Natural killer cell (primary cell): ENCODE results near the gene CREB5. TPM values are rescaled to one million over a fixed set of nuclear protein-coding genes. Genes with fewer than 3 reads are reported as not detected.

ENCODE experiments used
- ATAC-seq, 3 donors: fragments of 150-1000 bp in 2 of 3; fragments of 200-7000 bp in 1 of 3; cut with Tn5 transposase; 1 replicate in 1 of 3; 2 replicates in 2 of 3; pipeline ENCODE4 v1.10.0; 2021; ENCODE audit warnings: mild to moderate bottlenecking in 2 of 3, moderate library complexity in 2 of 3
- DNase-seq, 2 donors: peaks; one replicate each; pipeline versions ENCODE4 v3.0.0 to v3.0.0-alpha.2; 2013 to 2021; ENCODE audit warnings: mixed read lengths in 1 of 2
- H3K27ac ChIP-seq: one replicate; pipeline ENCODE4 v1.5.1; 2013; ENCODE audit warnings: mild to moderate bottlenecking, low read length
- H3K27me3 ChIP-seq: one replicate; pipeline ENCODE4 v1.6.1; 2013; ENCODE audit warnings: low read length; ENCODE audit not compliant: control insufficient read depth, insufficient read depth
- H3K36me3 ChIP-seq: one replicate; pipeline ENCODE4 v1.6.1; 2013; ENCODE audit warnings: low read length; ENCODE audit not compliant: control insufficient read depth, insufficient read depth
- H3K4me1 ChIP-seq: one replicate; pipeline ENCODE4 v1.6.1; 2013; ENCODE audit warnings: low read length; ENCODE audit not compliant: control insufficient read depth, insufficient read depth
- H3K4me3 ChIP-seq: one replicate; pipeline ENCODE4 v1.5.1; 2013; ENCODE audit warnings: low read length
- H3K9me3 ChIP-seq: one replicate; pipeline ENCODE4 v1.6.1; 2013; ENCODE audit warnings: low read length; ENCODE audit not compliant: control insufficient read depth, insufficient read depth
- H3K27ac Mint-ChIP-seq, 2 donors: one replicate each; pipeline ENCODE4 v1.8.0; 2022; ENCODE audit warnings: mild to moderate bottlenecking in 2 of 2, mixed read lengths in 2 of 2, moderate library complexity in 1 of 2
- H3K27me3 Mint-ChIP-seq, 2 donors: one replicate each; pipeline ENCODE4 v1.8.0; 2022; ENCODE audit warnings: low read depth in 2 of 2, mixed read lengths in 2 of 2
- H3K36me3 Mint-ChIP-seq: one replicate; pipeline ENCODE4 v1.8.0; 2022; ENCODE audit warnings: mixed read lengths
- H3K4me1 Mint-ChIP-seq, 2 donors: one replicate each; pipeline ENCODE4 v1.8.0; 2022; ENCODE audit warnings: mixed read lengths in 2 of 2
- H3K4me3 Mint-ChIP-seq: one replicate; pipeline ENCODE4 v1.8.0; 2022; ENCODE audit warnings: mild to moderate bottlenecking, moderate library complexity, mixed read lengths
- H3K9me3 Mint-ChIP-seq, 2 donors: one replicate each; pipeline ENCODE4 v1.8.0; 2022; ENCODE audit warnings: mixed read lengths in 2 of 2
- CTCF ChIP-seq: fragments of 200-600 bp; IDR thresholded peaks from one replicate; pipeline ENCODE4 v1.8.0; 2022; ENCODE audit warnings: antibody characterized with exemption
- WGBS: methylation state at CpG from one replicate; pipeline ENCODE4 v1.1.7; 2013; ENCODE audit warnings: missing lambda C conversion rate; ENCODE audit not compliant: insufficient coverage; 5-methylcytosine and 5-hydroxymethylcytosine counted together
- intact Hi-C: fragments of 100-400 bp; cut with micrococcal nuclease; formaldehyde crosslinking; loops from one replicate; pipeline ENCODE4 v1.14.2; 2022
- total RNA-seq, 4 donors: library from RNA; stranded (reverse); fragments of 120-200 nt in 1 of 4; gene quantifications; one replicate each; pipeline versions ENCODE4 v1.2.3 to v1.2.4, GENCODE V29; 2013 to 2022

Gene CREB5
- total RNA-seq, 3 donors from 2014 or later (not counting 1 experiment from before 2014, with no cell fraction given) = 0.52 to 7.0 (median 0.89) TPM

- H3K4me1 Mint-ChIP-seq = no peaks in the 10 kb centered on the region
- Histone ChIP-seq H3K36me3 (no peaks in the 10 kb centered on the region), H3K9me3 (no peaks in the 10 kb centered on the region), H3K27me3 (no peaks in the 10 kb centered on the region), H3K27ac (no peak overlapping the region), H3K4me3 (no peak overlapping the region), H3K4me1 (no peaks in the 10 kb centered on the region)
- no peak for TF ChIP-seq CTCF
- 93% methylated on average over 1 of the region's 1 CpG for WGBS
- DNase-seq (no peak), ATAC-seq (no peak)
- intact Hi-C loops = no loop called here
- peaks cover 37 to 41% of the 10 kb centered on the region in 2 donors for H3K27me3 Mint-ChIP-seq
- H3K9me3 Mint-ChIP-seq = no peaks in the 10 kb centered on the region
- no peak overlapping the region for H3K27ac Mint-ChIP-seq
- no peak overlapping the region for H3K4me3 Mint-ChIP-seq
- H3K36me3 Mint-ChIP-seq = no peaks in the 10 kb centered on the region
Observed at GRCh38 chr7:28845106-28845505, 432.8 kb downstream of the CREB5 start.

- Mint-ChIP-seq H3K36me3 (no peaks in the 10 kb centered on the region), H3K4me1 (no peaks in the 10 kb centered on the region), H3K9me3 (no peaks in the 10 kb centered on the region), H3K27me3 (peaks cover 37 to 44% of the 10 kb centered on the region in 2 donors), H3K27ac (no peak overlapping the region), H3K4me3 (no peak overlapping the region)
- no peak for ATAC-seq
- Histone ChIP-seq H3K27ac (no peak overlapping the region), H3K36me3 (no peaks in the 10 kb centered on the region), H3K4me3 (no peak overlapping the region), H3K9me3 (no peaks in the 10 kb centered on the region), H3K4me1 (no peaks in the 10 kb centered on the region), H3K27me3 (peaks cover 9% of the 10 kb centered on the region)
- no peak for DNase-seq
- TF ChIP-seq CTCF = no peak
- 84% methylated on average over 10 of the region's 10 CpGs for WGBS
- intact Hi-C loops = no loop called here
Observed at GRCh38 chr7:28847176-28847575, 434.9 kb downstream of the CREB5 start.

GRCh38 chr7:28847681-28848080, 435.4 kb downstream of the CREB5 start:
- TF ChIP-seq CTCF = no peak
- no peaks in the 10 kb centered on the region for H3K36me3 Mint-ChIP-seq
- no peak overlapping the region for H3K27ac Mint-ChIP-seq
- H3K27me3 Mint-ChIP-seq = peaks cover 33 to 44% of the 10 kb centered on the region in 2 donors
- Histone ChIP-seq H3K36me3 (no peaks in the 10 kb centered on the region), H3K27me3 (peaks cover 14% of the 10 kb centered on the region), H3K9me3 (no peaks in the 10 kb centered on the region), H3K4me1 (no peaks in the 10 kb centered on the region), H3K27ac (no peak overlapping the region), H3K4me3 (no peak overlapping the region)
- DNase-seq (no peak), ATAC-seq (no peak)
- WGBS = 94% methylated on average over 13 of the region's 13 CpGs
- H3K4me1 Mint-ChIP-seq = no peaks in the 10 kb centered on the region
- intact Hi-C loops = no loop called here
- no peaks in the 10 kb centered on the region for H3K9me3 Mint-ChIP-seq
- H3K4me3 Mint-ChIP-seq = no peak overlapping the region

GRCh38 chr7:28848906-28849305, 436.6 kb downstream of the CREB5 start:
- H3K4me3 Mint-ChIP-seq = no peak overlapping the region

More at GRCh38 chr7:28848906-28849305, 436.6 kb downstream of the CREB5 start:
- Histone ChIP-seq H3K4me3 (no peak overlapping the region), H3K4me1 (peaks cover 4% of the 10 kb centered on the region), H3K36me3 (no peaks in the 10 kb centered on the region), H3K9me3 (no peaks in the 10 kb centered on the region), H3K27me3 (peaks cover 21% of the 10 kb centered on the region), H3K27ac (no peak overlapping the region)
- no peak for TF ChIP-seq CTCF
- ATAC-seq = no peak
- Mint-ChIP-seq H3K27me3 (peaks cover 33 to 44% of the 10 kb centered on the region in 2 donors), H3K4me1 (peaks cover 7% of the 10 kb centered on the region in 2 donors), H3K27ac (no peak overlapping the region), H3K36me3 (no peaks in the 10 kb centered on the region), H3K9me3 (no peaks in the 10 kb centered on the region)
- WGBS = 96% methylated on average over 15 of the region's 15 CpGs
- intact Hi-C loops = no loop called here
- DNase-seq = no peak
